Astrocyte (in vitro differentiated cells and primary cell): ENCODE results near the gene NME4. TPM values are rescaled to one million over a fixed set of nuclear protein-coding genes. Genes with fewer than 3 reads are reported as not detected.

Experiments
- DNase-seq: peaks from one replicate; pipeline ENCODE4 v3.0.0-alpha.2; 2010; ENCODE audit warnings: low read depth
- FAIRE-seq: peaks from 2 replicates; lab custom pipeline; 2011; peaks lifted over from hg19 to GRCh38; lab: Jason Lieb, UNC
- H2AFZ ChIP-seq: 2 replicates; pipeline ENCODE4 v1.6.0; 2012; ENCODE audit warnings: low read depth, low read length, inconsistent platforms
- H3K27ac ChIP-seq: 2 replicates; pipeline ENCODE4 v1.5.1; 2011; ENCODE audit warnings: low read depth, low read length, inconsistent platforms
- H3K27me3 ChIP-seq: 2 replicates; pipeline ENCODE4 v1.6.0; 2011; ENCODE audit warnings: low read length, inconsistent platforms; ENCODE audit not compliant: insufficient read depth
- H3K36me3 ChIP-seq: 2 replicates; pipeline ENCODE4 v1.5.1; 2011; ENCODE audit warnings: low read length, inconsistent platforms; ENCODE audit not compliant: insufficient read depth
- H3K4me1 ChIP-seq: 2 replicates; pipeline ENCODE4 v1.5.1; 2011; ENCODE audit warnings: low read length, inconsistent platforms; ENCODE audit not compliant: insufficient read depth
- H3K4me2 ChIP-seq: 2 replicates; pipeline ENCODE4 v1.6.0; 2012; ENCODE audit warnings: low read length, inconsistent platforms
- H3K4me3 ChIP-seq: 2 replicates; pipeline ENCODE4 v1.5.1; 2011; ENCODE audit warnings: low read depth, mild to moderate bottlenecking, low read length, inconsistent platforms; ENCODE audit not compliant: insufficient read depth
- H3K79me2 ChIP-seq: 2 replicates; pipeline ENCODE4 v1.6.0; 2012; ENCODE audit warnings: mild to moderate bottlenecking, low read length, inconsistent platforms; ENCODE audit not compliant: insufficient read depth
- H3K9ac ChIP-seq: 2 replicates; pipeline ENCODE4 v1.6.0; 2012; ENCODE audit warnings: mild to moderate bottlenecking, low read length, inconsistent platforms
- H3K9me3 ChIP-seq: 2 replicates; pipeline ENCODE4 v1.5.1; 2012; ENCODE audit warnings: low read depth, mild to moderate bottlenecking, low read length, inconsistent platforms; ENCODE audit not compliant: insufficient read depth
- H4K20me1 ChIP-seq: 2 replicates; pipeline ENCODE4 v1.6.0; 2012; ENCODE audit warnings: low read length, inconsistent platforms; ENCODE audit not compliant: insufficient read depth
- H3K27ac Mint-ChIP-seq: one replicate; pipeline ENCODE4 v1.8.0; 2021; ENCODE audit warnings: mild to moderate bottlenecking, mixed read lengths; ENCODE audit not compliant: unreplicated experiment
- H3K27me3 Mint-ChIP-seq: one replicate; pipeline ENCODE4 v1.8.0; 2021; ENCODE audit warnings: low read depth, mixed read lengths; ENCODE audit not compliant: unreplicated experiment
- H3K36me3 Mint-ChIP-seq: one replicate; pipeline ENCODE4 v1.8.0; 2021; ENCODE audit warnings: low read depth, mixed read lengths; ENCODE audit not compliant: unreplicated experiment
- H3K4me1 Mint-ChIP-seq: one replicate; pipeline ENCODE4 v1.8.0; 2021; ENCODE audit warnings: low read depth, mixed read lengths; ENCODE audit not compliant: unreplicated experiment
- H3K4me3 Mint-ChIP-seq: one replicate; pipeline ENCODE4 v1.8.0; 2021; ENCODE audit warnings: mild to moderate bottlenecking, moderate library complexity, mixed read lengths; ENCODE audit not compliant: unreplicated experiment
- H3K9me3 Mint-ChIP-seq: one replicate; pipeline ENCODE4 v1.8.0; 2021; ENCODE audit warnings: mild to moderate bottlenecking, mixed read lengths; ENCODE audit not compliant: unreplicated experiment
- EZH2 ChIP-seq: IDR thresholded peaks from 2 replicates; pipeline ENCODE4 v1.6.1; 2012; ENCODE audit warnings: mild to moderate bottlenecking, low read length, inconsistent platforms; ENCODE audit not compliant: insufficient read depth
- total RNA-seq: library from RNA; stranded (reverse); gene quantifications from 2 replicates; pipeline ENCODE4 v1.2.1, GENCODE V29; 2021
- TF ChIP-seq, protein P1 (sequence below): IDR thresholded peaks from 2 replicates; pipeline ENCODE4 v1.5.1; 2011; ENCODE audit warnings: low read depth, mild to moderate bottlenecking, inconsistent platforms, low read length, moderate library complexity; ENCODE audit not compliant: insufficient read depth

NME4 gene
- total RNA-seq, 1 donor from 2014 or later, result 268 TPM

DNA sequence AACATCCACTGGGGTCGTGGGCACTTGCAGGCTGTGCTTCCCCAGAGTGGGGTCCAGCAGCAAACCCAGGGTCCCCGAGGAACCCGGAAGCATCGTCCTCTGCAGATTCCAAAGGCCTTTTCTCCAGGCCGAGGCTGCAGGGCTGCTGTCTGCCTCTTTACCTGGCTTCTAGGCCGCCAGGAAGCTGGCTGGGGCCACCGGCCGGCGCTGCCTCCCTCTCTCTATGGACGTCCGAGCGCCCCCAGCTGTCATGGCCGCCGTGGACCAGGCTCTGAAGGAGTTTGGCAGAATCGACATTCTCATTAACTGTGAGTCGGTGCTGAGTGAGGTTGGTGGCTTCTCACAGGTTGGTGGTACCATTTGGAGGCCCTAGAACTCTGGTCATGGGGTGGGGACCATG, 10.3 kb downstream of the NME4 start:
- Mint-ChIP-seq H3K36me3 (peaks cover 2% of the 10 kb centered on the region), H3K4me3 (no peak overlapping the region), H3K27me3 (no peaks in the 10 kb centered on the region), H3K9me3 (no peaks in the 10 kb centered on the region), H3K4me1 (no peaks in the 10 kb centered on the region), H3K27ac (no peak overlapping the region)
- TF ChIP-seq, protein P1, sequence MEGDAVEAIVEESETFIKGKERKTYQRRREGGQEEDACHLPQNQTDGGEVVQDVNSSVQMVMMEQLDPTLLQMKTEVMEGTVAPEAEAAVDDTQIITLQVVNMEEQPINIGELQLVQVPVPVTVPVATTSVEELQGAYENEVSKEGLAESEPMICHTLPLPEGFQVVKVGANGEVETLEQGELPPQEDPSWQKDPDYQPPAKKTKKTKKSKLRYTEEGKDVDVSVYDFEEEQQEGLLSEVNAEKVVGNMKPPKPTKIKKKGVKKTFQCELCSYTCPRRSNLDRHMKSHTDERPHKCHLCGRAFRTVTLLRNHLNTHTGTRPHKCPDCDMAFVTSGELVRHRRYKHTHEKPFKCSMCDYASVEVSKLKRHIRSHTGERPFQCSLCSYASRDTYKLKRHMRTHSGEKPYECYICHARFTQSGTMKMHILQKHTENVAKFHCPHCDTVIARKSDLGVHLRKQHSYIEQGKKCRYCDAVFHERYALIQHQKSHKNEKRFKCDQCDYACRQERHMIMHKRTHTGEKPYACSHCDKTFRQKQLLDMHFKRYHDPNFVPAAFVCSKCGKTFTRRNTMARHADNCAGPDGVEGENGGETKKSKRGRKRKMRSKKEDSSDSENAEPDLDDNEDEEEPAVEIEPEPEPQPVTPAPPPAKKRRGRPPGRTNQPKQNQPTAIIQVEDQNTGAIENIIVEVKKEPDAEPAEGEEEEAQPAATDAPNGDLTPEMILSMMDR, result no peak
- no peak for TF ChIP-seq EZH2
- Histone ChIP-seq H3K36me3 (no peaks in the 10 kb centered on the region), H3K79me2 (peaks cover 2% of the 10 kb centered on the region), H3K4me2 (no peak overlapping the region), H3K9ac (no peak overlapping the region), H3K9me3 (no peaks in the 10 kb centered on the region), H3K4me1 (no peaks in the 10 kb centered on the region), H3K4me3 (no peak overlapping the region), H2AFZ (no peak overlapping the region), H3K27me3 (no peaks in the 10 kb centered on the region), H3K27ac (no peak overlapping the region), H4K20me1 (no peaks in the 10 kb centered on the region)
- FAIRE-seq (no peak), DNase-seq (no peak)

GRCh38 chr16:410516-411178, 13.6 kb downstream of the NME4 start:
- Mint-ChIP-seq H3K4me1 (no peaks in the 10 kb centered on the region), H3K27ac (no peak overlapping the region), H3K4me3 (no peak overlapping the region), H3K27me3 (no peaks in the 10 kb centered on the region), H3K36me3 (peaks cover 2% of the 10 kb centered on the region), H3K9me3 (no peaks in the 10 kb centered on the region)
- FAIRE-seq, result no peak
- Histone ChIP-seq H3K4me3 (no peak overlapping the region), H3K9ac (no peak overlapping the region), H2AFZ (no peak overlapping the region), H3K36me3 (no peaks in the 10 kb centered on the region), H3K27me3 (no peaks in the 10 kb centered on the region), H3K4me1 (no peaks in the 10 kb centered on the region), H3K27ac (no peak overlapping the region), H3K9me3 (no peaks in the 10 kb centered on the region), H4K20me1 (no peaks in the 10 kb centered on the region), H3K4me2 (no peak overlapping the region), H3K79me2 (no peaks in the 10 kb centered on the region)
- no peak for DNase-seq
- TF ChIP-seq, protein P1, result no peak
- no peak for TF ChIP-seq EZH2

DNA sequence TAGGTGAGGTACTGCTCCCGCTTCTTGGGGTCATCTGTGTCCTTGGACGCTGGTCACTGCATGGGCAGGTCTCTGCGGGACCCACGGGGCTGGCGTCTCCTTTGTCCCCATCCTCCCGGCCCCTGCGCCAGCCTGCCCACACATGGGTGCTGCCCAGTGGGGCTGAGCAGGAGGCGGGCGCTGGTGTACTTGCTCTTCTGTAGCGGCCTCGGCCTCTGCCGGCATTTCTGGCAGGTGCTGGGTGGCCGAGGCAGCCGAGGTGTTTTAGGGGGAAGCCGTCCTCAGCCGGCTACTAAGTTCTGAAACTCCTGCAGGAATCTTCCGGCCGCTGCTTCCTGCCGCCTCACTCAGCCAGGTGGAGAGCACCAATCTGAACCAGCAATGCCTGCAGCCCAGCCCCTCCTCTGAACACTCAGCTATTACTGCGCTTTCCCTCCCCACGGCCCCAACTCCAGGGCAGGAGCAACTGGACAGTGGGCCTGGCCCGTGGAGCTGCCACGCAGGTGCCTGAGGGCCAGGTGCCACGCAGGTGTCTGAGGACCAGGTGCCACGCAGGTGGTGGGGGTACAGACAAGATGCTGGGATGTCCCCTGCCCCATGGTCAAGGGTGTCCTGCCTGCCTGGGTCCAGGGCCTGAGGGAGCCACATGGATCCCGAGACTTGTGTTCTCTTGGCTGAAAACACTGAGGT, 14.7 kb downstream of the NME4 start:
- no peaks in the 10 kb centered on the region for H3K79me2 ChIP-seq
- H3K4me2 ChIP-seq, result no peak overlapping the region
- no peaks in the 10 kb centered on the region for H4K20me1 ChIP-seq
- H3K9me3 Mint-ChIP-seq, result no peaks in the 10 kb centered on the region
- H3K27ac Mint-ChIP-seq, result no peak overlapping the region
- H3K27me3 Mint-ChIP-seq, result no peaks in the 10 kb centered on the region
- peaks cover 2% of the 10 kb centered on the region for H3K36me3 Mint-ChIP-seq
- FAIRE-seq, result no peak
- H3K4me3 Mint-ChIP-seq, result no peak overlapping the region
- no peaks in the 10 kb centered on the region for H3K9me3 ChIP-seq
- H3K4me1 ChIP-seq, result no peaks in the 10 kb centered on the region
- no peaks in the 10 kb centered on the region for H3K36me3 ChIP-seq
- DNase-seq, result no peak
- no peak overlapping the region for H3K9ac ChIP-seq
- no peak overlapping the region for H3K27ac ChIP-seq
- TF ChIP-seq, protein P1, result no peak
- TF ChIP-seq EZH2, result no peak
- no peaks in the 10 kb centered on the region for H3K4me1 Mint-ChIP-seq
- H3K27me3 ChIP-seq, result no peaks in the 10 kb centered on the region
- H2AFZ ChIP-seq, result no peak overlapping the region
- H3K4me3 ChIP-seq, result no peak overlapping the region
